Measurements from ENCODE around the gene ZNF296. TPM values are rescaled to one million over a fixed set of nuclear protein-coding genes. Genes with fewer than 3 reads are reported as not detected.
"Not testable (repeated sequence)": the region's sequence is repeated elsewhere in the genome, so short reads cannot be mapped to it uniquely, and the experiment has no call there.

The ZNF296 gene
- total RNA-seq, 1 donor from 2014 or later, result not detected

DNA sequence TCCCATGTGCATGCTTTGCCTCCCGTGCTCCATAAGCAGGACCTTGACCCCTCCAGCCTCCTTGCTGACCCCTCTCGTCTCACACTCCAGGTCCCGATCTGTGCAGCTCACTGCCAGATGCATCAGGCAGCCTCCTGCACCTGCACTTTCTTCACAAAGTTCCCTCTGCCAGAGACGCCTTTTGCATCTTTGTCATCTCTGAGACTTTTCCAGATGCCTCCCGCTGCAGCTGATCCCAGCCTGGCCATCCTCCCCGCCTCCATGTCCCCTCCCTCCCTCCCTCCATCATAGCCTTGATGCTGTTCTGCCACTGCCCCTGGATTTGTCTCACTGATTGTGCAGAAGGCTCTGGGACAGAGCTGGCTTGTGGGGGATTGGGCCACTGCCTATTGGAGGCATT, 46.6 kb upstream of the ZNF296 start:
- Histone ChIP-seq H3K79me2 (ENCODE audit: low read depth) (peaks cover 75% of the 10 kb centered on the region), H3K9ac (no peak overlapping the region), H3F3A (ENCODE audit: low read depth) (no peaks in the 10 kb centered on the region), H2AFZ (replicated peaks) (no peak overlapping the region), H4K20me1 (ENCODE audit: low read depth) (peaks cover 94% of the 10 kb centered on the region), H3K9me3 (ENCODE audit: low read depth) (no peaks in the 10 kb centered on the region), H3K36me3 (no peaks in the 10 kb centered on the region), H3K4me1 (peaks cover 3% of the 10 kb centered on the region), H3K27ac (no peak overlapping the region), H3K4me3 (no peak overlapping the region), H3K4me2 (no peak overlapping the region), H3K27me3 (no peaks in the 10 kb centered on the region)
- Mint-ChIP-seq H3K27ac (no peak overlapping the region), H3K36me3 (no peaks in the 10 kb centered on the region), H3K9me3 (no peaks in the 10 kb centered on the region), H3K4me1 (peaks cover 13% of the 10 kb centered on the region), H3K27me3 (ENCODE audit: insufficient read depth, low read depth) (peaks cover 7% of the 10 kb centered on the region), H3K4me3 (no peak overlapping the region)
- DNase-seq (ENCODE audit: low spot score), result no peak
- TF ChIP-seq EZH2 (IDR thresholded peaks at IDR 0.05) (no peak), EZH2phosphoT487 (IDR thresholded peaks at IDR 0.05) (no peak), CTCF (IDR thresholded peaks at IDR 0.05) (no peak)

DNA sequence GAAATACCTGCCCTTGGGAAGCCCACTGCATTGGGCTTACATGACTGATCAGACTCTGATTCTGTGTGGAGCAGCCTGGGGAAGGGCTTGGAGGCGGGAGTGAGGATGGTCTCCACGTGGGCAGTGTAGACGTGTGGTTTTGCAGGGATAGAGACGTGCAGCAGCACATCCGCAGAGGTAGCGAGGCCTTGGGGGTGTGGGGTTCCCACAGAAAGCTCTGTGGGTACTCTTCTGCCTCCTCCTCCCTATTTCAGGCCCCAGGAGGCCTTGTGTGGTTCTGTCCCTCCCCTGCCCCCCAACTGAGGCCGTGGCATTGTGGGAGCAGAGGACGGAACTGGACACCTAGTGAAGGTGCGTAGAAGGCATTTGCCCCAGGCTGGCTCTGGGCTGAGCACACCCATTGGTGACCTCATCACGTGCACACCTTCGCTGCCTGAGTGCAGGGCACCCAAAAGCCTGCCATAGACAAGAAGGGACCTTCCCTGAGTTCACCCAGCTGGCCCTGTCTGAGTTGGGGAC, 45.6 kb upstream of the ZNF296 start:
- no peak overlapping the region for H3K27ac Mint-ChIP-seq
- no peak overlapping the region for H3K9ac ChIP-seq

DNA sequence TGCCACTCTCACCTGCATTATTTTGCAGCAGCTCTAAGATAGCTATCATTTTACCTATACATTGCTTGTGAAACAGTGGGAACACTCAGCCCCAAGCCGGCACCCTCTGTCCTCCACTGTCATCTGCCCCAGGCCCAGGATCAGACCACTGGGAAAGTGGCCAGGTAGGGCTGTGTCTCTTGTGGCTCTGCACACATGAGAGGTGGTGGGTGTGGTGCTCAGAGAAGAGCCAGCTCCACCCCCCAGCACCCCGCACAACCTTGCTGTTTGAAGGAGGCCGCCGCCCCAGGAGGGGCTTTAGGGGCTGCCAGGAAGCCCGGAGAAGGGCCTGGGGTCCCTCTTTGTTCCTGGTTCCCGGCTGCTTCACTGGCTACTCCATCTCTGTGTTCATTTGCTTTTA, 43.3 kb upstream of the ZNF296 start:
- no peak for DNase-seq (ENCODE audit: low spot score)
- H3K9ac ChIP-seq, result no peak overlapping the region
- no peaks in the 10 kb centered on the region for H3K36me3 ChIP-seq
- no peak overlapping the region for H3K27ac ChIP-seq
- H3K4me2 ChIP-seq, result no peak overlapping the region
- H3K4me1 Mint-ChIP-seq, result peaks cover 28% of the 10 kb centered on the region
- peaks cover 11% of the 10 kb centered on the region for H3K4me1 ChIP-seq
- H3K4me3 ChIP-seq, result no peak overlapping the region
- no peaks in the 10 kb centered on the region for H3K9me3 ChIP-seq (ENCODE audit: low read depth)
- TF ChIP-seq EZH2phosphoT487 (IDR thresholded peaks at IDR 0.05) (no peak), EZH2 (IDR thresholded peaks at IDR 0.05) (no peak), CTCF (IDR thresholded peaks at IDR 0.05) (no peak)
- H3K9me3 Mint-ChIP-seq, result no peaks in the 10 kb centered on the region
- no peaks in the 10 kb centered on the region for H3K36me3 Mint-ChIP-seq
- H2AFZ ChIP-seq (replicated peaks), result no peak overlapping the region
- H3K27ac Mint-ChIP-seq, result no peak overlapping the region
- H3K27me3 Mint-ChIP-seq (ENCODE audit: insufficient read depth, low read depth), result peaks cover 5% of the 10 kb centered on the region
- H3F3A ChIP-seq (ENCODE audit: low read depth), result peaks cover 4% of the 10 kb centered on the region
- H3K27me3 ChIP-seq, result no peaks in the 10 kb centered on the region
- peaks cover 84% of the 10 kb centered on the region for H3K79me2 ChIP-seq (ENCODE audit: low read depth)
- no peak overlapping the region for H3K4me3 Mint-ChIP-seq
- peaks cover 97% of the 10 kb centered on the region for H4K20me1 ChIP-seq (ENCODE audit: low read depth)

More for the DNA sequence above, 45.6 kb upstream of the ZNF296 start:
- Histone ChIP-seq H3K9me3 (ENCODE audit: low read depth) (no peaks in the 10 kb centered on the region), H3K27me3 (no peaks in the 10 kb centered on the region), H4K20me1 (ENCODE audit: low read depth) (peaks cover 94% of the 10 kb centered on the region), H3K79me2 (ENCODE audit: low read depth) (peaks cover 75% of the 10 kb centered on the region), H2AFZ (replicated peaks) (no peak overlapping the region), H3F3A (ENCODE audit: low read depth) (peaks cover under 1% of the 10 kb centered on the region), H3K4me1 (peaks cover 11% of the 10 kb centered on the region), H3K4me3 (no peak overlapping the region), H3K36me3 (no peaks in the 10 kb centered on the region), H3K4me2 (no peak overlapping the region), H3K27ac (no peak overlapping the region)
- peaks cover 18% of the 10 kb centered on the region for H3K4me1 Mint-ChIP-seq
- H3K4me3 Mint-ChIP-seq, result no peak overlapping the region
- H3K27me3 Mint-ChIP-seq (ENCODE audit: insufficient read depth, low read depth), result peaks cover 6% of the 10 kb centered on the region
- no peaks in the 10 kb centered on the region for H3K36me3 Mint-ChIP-seq
- TF ChIP-seq EZH2phosphoT487 (IDR thresholded peaks at IDR 0.05), result no peak
- TF ChIP-seq CTCF (IDR thresholded peaks at IDR 0.05), result no peak
- no peak for TF ChIP-seq EZH2 (IDR thresholded peaks at IDR 0.05)
- H3K9me3 Mint-ChIP-seq, result no peaks in the 10 kb centered on the region
- no peak for DNase-seq (ENCODE audit: low spot score)

GRCh38 chr19:45118591-45119355, 42.5 kb upstream of the ZNF296 start:
- Histone ChIP-seq H4K20me1 (ENCODE audit: low read depth) (peaks cover 97% of the 10 kb centered on the region), H3K4me1 (peaks cover 11% of the 10 kb centered on the region), H3K79me2 (ENCODE audit: low read depth) (peaks cover 88% of the 10 kb centered on the region)
- not testable (repeated sequence) for DNase-seq (ENCODE audit: low spot score); H3K9me3 Mint-ChIP-seq; H2AFZ ChIP-seq (replicated peaks); H3K27me3 Mint-ChIP-seq (ENCODE audit: insufficient read depth, low read depth); H3K9me3 ChIP-seq (ENCODE audit: low read depth); H3K27ac Mint-ChIP-seq; H3K4me3 Mint-ChIP-seq; H3K27me3 ChIP-seq; H3K4me2 ChIP-seq; H3K36me3 ChIP-seq; H3K9ac ChIP-seq; H3K27ac ChIP-seq; H3K36me3 Mint-ChIP-seq; H3F3A ChIP-seq (ENCODE audit: low read depth); H3K4me3 ChIP-seq
- peaks cover 23% of the 10 kb centered on the region for H3K4me1 Mint-ChIP-seq

All from neural progenitor cell (in vitro differentiated cells).